Measurements from ENCODE around the gene LRRC1.

The LRRC1 gene

DNA sequence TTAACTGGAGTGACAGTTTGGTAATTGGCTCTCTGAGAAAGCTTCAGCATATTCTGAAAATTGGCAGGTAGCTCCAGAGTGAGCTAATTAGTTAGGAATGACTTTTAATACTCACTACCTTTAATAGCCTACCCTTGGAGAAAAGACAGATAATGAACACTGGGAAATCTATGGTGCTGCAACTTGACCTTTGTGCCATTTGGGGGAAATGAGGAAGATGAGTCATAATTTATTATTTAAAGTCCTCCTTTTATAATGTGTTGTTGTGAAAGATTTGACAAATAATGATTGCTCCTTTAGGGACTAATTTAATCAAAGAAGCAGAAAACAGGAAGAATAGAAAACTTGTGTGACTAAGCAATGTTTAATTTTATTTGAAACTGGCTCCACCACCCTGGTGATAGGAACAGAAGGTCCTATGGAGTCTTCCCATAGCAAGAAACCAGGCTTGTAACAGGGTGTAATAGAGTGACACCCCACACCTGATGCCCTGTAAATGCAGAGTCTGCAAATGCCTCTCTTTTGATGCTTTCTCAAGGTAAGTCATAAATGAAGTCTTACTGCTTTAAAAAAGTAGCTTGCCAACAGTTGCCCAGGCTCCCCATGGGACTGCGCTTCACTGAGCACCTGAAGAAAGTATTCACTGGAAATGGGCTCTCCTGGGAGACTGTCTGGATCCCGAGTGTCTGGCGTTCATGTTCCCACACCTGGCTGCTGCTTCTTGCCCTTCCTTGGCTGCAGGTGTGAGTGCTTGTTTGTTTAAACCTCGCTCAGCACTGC lies 134.4 kb downstream of the LRRC1 start:
- no peak for DNase-seq

DNA sequence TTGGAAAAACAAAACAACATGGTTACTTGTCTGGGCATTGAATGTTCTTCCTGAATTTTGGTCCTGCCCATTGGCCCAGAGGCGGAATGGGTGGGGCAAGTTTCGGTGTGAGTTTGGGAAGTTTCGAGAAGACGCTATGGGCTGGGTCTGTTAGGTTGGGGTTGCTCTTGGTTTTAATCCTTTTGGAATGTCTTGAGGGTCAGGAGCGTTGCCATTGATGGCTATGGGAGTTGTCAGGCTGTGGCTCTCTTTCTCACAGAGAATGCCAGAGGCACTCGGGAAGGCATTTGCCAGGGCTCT lies 135.0 kb downstream of the LRRC1 start:
- DNase-seq = no peak

DNA sequence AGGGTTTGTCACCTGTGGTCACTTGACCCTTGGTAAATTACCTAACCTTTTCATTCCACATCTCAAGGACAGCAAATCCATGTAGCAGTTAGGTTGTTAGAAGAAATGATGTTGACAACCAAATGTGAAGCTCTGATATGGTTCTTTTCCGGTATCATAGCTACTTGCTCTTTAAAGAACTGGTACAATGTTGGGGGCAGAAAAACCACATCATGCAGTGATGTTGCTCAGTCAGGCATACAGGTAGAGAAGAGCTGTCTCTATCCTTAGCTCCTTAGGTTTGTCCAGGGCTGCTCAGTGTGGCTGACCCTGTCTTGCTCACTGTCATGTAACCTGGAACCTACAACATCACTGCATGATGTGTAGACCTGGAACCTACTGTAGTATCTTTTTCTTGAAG lies 135.5 kb downstream of the LRRC1 start:
- no peak for DNase-seq

DNA sequence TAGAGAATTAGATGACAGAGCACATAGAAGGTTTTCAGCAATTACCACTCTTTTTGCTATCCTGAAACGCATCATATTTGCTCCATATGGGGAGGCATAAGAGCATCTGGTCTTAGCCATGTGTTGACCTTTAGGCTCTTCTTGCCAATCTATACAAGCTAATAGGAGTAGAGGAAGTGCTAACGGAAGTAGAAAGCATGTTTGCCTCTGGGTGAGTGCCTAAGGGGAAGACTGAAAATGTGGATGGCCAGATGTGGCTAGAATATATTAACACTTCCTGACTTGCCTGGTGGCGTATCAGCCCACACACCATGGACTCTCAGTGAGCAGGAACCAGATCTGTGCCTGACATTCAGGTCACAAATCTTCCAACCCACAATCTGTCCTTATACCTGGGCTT lies 136.3 kb downstream of the LRRC1 start:
- no peak for DNase-seq

DNA sequence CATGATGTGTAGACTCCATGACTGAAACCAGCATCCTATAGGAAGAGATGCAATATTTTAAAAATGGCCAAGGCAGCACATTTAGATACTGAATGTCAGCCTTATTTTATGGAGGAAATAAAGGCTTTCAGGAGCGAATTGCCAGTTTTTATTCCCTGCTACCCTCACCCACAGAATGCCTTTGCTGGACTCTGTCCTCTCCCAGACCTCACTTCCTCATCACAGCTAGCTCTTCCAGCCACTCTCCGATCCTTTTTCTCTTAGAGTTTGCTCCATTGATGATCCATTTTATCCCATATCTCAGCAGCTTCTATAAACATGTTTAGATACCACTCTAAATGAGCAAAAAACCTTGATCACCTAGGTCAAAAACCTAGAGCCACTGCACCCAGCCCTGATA lies 137.7 kb downstream of the LRRC1 start:
- no peak for DNase-seq

DNA sequence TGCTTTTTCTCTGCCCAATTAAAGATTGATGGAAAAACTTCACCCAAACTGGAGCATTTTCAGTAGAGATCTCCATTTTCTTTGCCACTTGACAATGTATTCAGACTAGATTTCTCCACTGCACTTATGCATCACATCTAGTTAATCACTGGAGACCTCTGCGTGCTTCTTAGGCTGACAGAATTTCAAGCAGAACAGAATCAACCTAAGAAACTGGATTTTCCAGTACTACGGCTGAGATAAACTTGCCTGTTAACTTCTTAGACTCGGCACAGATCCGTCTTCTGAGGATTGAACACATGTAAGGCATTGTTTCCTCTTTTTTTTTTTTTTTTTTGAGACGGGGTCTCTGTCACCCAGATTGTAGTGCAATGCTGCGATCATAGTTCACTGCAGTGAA lies 139.2 kb downstream of the LRRC1 start:
- DNase-seq = no peak

DNA sequence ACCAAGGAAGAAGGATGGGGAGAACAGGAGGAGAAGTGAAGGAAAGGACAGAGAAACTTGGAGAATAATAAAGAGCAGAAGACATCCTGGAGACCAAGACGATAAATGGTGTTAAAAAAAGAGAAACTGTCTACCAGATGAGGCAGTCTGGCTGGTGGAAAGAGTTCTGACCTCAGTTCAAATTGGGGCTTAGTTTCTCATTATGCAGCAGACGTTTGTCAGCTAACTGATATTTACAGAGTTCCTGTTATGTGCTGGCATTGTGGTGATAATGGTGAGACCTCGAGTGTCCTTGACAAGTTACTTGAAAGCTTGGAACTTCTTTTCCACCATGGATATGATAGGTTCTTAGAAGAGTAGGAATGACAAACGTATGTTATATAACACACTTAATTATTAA lies 142.7 kb downstream of the LRRC1 start:
- no peak for DNase-seq

DNA sequence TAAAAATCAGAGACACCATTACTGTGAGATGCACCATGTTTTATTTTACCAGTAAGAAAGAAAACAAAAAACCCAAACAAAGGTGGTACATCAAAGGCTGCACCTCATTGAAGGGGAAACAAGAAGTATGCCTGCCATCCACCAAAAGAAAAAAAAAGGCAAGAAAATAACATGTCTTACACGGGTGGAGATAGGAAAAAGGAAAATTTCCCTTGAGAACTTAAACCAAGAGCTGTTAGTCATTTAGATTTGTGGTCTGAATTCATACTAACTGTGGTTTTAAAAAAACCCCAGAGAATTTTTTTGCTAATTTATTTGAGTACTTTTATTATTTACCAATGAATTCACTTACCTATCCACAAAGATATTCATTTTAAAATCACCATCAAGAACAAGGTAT lies 144.0 kb downstream of the LRRC1 start:
- no peak for DNase-seq

DNA sequence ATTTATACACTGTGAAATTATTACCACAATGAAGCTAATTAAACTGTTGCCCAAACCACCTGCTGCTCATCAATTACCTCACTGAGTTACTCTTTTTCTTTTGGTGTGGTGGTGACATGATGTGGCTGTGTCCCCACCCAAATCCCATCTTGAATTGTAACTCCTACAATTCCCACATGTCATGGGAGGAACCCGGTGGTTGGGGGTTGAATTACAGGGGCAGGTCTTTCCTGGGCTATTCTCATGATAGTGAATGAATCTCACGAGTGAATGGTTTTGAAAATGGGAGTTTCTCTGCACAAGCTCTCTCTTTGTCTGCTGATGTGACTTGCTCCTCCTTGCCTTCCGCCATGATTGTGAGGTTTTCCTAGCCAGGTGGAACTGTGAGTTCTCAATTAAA lies 145.0 kb downstream of the LRRC1 start:
- DNase-seq = no peak

DNA sequence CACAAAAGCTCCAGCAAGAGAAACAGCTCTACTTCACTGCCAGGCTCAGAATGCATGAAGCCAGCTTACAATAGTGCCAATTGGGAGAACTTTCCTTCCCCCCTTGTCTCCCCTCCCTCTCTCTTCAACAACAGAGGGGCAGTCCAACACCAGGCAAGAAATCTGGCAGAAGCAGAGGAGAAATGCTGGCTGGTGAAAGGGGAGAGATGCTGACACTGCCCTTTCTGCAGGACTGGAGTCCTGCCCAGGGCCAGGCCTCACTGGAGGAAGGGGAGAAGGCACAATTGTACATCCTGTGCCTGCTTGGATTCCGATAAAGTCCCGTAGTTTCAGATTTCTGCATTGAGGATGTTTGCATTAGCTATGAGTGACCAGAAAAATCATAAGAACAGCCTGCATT lies 148.6 kb downstream of the LRRC1 start:
- DNase-seq = no peak

DNA sequence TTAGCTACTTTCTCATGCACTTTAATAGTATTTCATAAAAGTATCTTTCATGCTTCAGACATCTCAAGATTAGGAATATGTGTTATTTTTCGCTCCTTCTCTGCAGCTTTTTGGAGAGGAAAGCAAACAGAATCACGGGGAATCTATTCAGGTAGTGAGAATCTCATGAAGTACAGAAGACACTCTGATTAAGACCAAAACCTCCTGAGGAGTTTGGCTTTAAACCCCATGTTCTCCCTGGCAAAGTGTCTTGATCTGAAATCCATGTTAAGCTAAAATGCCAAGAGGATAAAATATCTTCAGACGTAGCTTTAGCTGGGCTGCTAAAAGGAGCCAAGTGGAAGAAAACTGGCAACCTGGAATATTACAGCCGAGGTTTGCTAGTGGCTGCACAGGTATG lies 149.3 kb downstream of the LRRC1 start:
- DNase-seq = no peak

DNA sequence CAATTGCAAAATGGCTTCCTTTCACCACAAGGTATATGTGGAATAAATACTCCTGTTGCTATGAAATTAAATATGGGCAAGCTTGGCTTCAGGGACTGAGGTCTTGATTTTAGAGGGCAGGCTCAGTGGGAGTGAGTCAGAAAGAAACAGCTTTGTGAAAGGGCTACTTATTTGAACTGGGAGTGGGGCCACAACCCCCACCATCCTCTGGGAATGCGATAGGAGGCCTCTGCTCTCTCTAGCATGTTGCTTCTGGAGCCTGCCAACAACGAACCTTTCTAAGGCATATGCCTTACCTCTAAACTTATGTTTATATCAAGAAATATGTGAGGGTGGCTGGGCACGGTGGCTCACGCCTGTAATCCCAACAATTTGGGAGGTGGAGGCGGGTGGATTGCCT lies 149.7 kb downstream of the LRRC1 start:
- no peak for DNase-seq

DNA sequence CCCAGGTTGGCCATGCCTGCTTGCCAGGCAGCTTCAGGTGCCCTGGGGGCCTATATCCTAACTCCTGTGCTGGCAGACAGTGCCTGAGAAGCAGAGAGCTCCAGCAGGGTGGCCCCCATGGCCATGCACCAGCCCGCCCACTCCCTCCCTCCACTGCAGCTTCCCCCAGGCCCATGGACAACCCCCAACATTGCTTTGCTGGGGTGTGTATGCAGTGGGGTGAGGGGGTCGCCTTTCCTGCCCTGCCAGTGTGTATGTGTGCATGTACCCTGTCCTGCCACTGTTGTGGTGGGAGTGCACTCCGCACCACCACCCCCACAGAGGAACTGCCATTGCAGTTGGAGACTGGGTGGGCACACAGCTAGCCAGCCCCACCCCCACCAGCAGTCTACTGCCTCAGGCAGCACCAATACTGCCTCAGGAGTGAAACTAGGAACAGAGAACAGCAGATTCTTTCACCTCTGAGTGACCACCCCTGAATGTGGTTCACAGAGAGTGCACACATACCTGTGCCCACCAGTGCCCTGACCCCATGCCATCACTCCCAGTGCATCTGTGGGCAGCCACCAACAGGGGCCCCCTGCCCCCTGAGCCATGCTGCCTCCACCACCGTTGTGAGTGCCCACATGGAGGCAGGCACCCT lies 151.1 kb downstream of the LRRC1 start:
- DNase-seq = no peak

DNA sequence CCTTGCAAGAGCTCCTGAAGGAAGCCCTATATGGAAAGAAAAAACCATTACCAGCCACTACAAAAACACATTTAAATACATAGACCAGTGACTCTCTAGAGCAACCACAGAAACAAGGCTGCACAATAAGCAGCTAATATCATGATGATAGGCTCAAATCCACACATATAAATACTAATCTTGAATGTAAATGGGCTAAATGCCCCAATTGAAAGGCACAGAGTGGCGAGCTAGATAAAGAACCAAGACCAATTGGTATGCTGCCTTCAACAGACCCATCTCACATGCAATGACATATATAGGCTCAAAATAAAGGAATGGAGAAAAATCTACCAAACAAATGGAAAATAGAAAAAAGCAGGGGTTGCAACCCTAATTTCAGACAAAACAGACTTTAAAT lies 153.0 kb downstream of the LRRC1 start:
- no peak for DNase-seq

DNA sequence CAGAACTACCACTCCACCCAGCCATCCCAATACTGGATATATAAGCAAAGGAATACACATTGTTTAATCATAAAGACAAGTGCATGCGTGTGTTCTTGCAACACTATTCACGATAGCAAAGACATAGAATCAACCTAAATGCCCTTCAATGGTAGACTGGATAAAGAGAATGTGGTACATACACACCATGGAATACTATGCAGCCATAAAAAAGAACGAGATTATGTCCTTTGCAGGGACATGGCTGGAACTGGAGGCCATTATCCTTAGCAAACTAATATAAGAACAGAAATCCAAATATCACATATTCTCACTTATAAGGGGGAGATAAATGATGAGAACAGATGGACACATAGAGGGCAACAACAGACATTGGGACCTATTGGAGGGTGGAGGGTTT lies 156.6 kb downstream of the LRRC1 start:
- no peak for DNase-seq

DNA sequence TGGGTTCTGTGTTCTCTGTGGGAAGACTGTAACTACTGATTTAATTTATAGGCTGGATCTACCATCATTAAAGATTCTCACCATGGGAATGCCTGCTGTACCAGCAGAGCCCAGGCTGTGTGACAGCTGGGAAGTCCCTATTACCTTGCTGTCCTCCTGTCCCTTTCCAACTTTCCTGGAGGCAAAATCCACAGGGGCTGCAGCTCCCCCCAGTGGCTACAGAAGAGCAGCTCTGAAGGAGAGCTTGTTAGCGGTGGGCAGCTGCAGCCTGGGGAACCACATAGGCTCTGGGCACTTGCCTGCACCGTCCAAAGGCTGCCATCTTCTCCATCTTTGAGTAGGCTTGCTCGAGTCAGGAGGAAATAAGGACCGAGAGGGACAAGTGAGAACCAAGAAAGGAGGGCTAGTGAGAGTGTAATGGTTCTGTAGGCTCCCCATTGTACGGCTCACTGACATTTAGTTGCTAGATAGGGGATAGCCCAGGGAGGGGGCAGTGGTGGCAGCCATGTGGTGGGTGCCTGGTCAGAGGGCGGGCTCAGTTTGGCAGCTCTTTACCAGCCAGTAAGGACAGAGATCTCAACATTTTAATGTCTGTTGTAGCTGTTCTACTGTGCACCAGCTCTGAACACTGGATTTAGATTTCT lies 161.4 kb downstream of the LRRC1 start:
- DNase-seq = no peak

DNA sequence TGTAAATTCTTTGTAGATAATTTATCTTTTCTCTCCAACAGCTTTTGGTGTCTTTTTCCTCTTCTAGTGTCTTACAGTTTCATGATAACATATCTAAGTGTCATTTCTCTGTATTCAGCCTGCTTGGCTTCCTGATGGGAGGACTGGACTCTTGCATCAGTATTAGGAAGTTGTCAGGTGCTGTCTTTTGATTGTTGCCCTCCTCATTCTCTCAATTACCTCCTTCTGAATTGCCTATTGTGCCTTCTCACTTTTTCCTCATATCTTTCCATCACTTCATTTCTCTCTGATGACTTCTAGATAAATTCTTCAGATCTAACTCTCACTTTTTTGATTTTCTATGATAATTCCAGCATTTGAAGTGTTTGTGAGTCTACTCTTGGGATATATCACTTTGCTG lies 162.0 kb downstream of the LRRC1 start:
- no peak for DNase-seq

DNA sequence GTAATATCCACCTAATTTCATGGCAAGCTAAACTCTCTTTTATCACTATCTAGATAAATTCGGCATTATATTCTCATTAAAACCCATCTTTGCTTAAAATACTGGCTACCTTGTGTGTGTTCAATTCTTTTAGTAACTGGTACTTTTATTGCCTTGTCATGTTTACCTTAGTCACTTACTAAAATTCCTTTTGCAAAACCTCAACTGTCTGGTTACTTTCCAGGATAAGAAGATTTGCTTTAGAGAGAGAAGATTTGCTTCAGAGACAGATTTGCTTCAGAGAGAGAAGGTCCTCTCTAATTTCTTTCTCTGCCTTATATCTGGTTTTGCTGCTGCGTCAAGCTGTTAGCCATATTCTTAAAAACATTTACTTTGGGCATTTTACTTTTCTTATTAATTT lies 164.9 kb downstream of the LRRC1 start:
- no peak for DNase-seq

DNA sequence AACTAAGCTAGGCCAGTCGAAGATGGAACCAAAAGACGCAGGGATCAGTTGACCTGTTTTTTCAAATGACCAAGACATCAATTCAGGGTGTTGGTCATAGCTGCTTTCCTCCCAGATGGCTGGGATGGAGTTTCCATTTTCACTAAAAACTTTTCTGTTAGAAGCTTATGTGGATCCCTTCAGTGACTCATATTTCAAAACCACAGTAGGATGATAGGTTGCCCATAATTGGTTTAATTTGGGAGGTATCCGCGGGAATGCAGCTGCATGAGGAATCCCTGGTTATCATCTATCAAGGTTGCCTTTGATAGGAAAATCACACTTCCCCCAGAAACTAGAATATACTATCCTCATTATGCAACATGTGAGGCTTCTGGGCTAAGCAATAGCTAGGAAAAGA lies 165.5 kb downstream of the LRRC1 start:
- no peak for DNase-seq

DNA sequence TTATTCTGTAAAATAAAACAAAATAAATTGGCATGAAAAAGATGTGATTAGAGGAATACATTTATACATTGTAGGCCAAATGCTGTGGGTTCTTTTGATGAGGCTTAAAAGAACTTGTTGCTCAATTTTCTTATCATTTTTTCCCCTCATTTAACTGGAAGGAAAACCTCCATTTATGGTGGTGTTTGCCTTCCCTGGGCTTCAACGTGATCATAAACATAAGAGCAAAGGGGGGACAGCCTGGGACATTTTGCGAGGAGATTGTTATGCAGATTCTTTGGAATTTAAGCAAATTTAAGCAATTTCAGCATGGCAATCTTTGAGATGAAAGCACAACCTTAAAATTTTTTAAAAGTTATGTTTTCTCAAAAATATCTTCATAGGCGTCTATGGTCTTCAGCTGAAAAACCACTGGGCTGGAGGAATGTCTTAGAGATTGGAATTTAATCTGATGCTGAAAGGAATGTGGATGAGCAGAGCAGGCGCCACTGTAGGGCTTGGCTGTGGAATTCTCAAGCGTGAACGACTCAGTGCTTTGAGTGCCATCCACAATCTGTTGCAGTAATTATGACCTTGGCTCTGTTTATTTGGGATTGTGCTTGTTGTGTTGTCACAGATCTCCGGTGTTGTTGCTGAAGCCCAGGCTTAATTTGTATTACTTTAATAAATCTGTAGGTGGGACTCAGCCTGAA lies 167.0 kb downstream of the LRRC1 start:
- DNase-seq = no peak

DNA sequence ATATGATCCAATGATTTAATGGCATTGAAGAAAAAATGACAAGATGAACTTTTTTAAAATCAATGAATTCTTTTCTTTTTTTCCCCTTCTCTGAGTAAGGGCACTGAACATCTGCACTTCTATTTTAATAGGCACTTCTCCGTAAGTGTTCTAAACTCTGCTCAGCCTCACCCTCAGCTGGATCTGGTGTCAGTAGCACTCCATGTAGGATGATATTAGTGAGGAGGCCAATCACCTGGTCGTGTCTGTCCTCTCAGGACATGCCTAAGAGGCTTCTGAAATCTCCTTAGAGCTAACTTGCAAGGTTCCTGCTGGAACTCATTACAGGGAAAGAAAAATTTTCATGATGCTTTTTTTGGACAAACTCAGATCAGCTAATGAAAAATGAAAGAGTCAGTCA lies 167.8 kb downstream of the LRRC1 start:
- no peak for DNase-seq

DNA sequence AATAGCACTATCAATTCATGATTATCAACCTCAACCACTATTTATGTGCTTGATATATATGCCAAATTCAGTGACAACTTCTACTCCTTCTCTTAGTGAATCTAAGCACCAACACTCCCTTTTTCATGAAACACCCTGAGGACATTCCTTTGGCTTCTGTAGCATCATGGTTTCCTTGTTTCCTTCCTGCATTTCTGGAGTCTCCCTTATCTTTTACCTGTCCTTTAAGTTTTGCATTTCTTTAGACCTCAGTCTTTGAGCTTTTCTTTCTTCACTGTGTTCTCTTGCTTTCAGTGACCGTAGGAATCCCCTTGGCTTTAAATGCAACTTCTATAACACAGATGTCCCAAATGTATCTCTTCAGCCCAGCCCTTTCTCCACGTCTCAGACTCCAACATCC lies 172.6 kb downstream of the LRRC1 start:
- no peak for DNase-seq

Measured in activated CD4-positive, CD25-positive, alpha-beta regulatory T cell (primary cell).